Suprapubic skin (tissue), 4 donors: Measurements from ENCODE around the gene DNAH5. TPM values are rescaled to one million over a fixed set of nuclear protein-coding genes. Genes with fewer than 3 reads are reported as not detected.

Experiments
- DNase-seq, 2 donors: peaks; one replicate each; pipeline ENCODE4 v3.0.0-alpha.2; 2019; ENCODE audit warnings: low spot score in 2 of 2
- H3K27ac ChIP-seq: fragments of 200-600 bp; sonication (generic); one replicate; pipeline ENCODE4 v1.5.1; 2019
- H3K27me3 ChIP-seq: fragments of 200-600 bp; sonication (generic); one replicate; pipeline ENCODE4 v1.5.1; 2019
- H3K36me3 ChIP-seq: fragments of 200-600 bp; sonication (generic); one replicate; pipeline ENCODE4 v1.5.1; 2019
- H3K4me1 ChIP-seq: fragments of 200-600 bp; sonication (generic); one replicate; pipeline ENCODE4 v1.5.1; 2019
- H3K4me3 ChIP-seq: fragments of 200-600 bp; sonication (generic); one replicate; pipeline ENCODE4 v1.5.1; 2019; ENCODE audit warnings: mild to moderate bottlenecking
- H3K9me3 ChIP-seq: fragments of 200-600 bp; sonication (generic); one replicate; pipeline ENCODE4 v1.5.1; 2019
- EP300 ChIP-seq: sonication (generic); formaldehyde crosslinking; IDR thresholded peaks from one replicate; pipeline ENCODE4 v1.6.1; 2017; ENCODE audit warnings: antibody characterized with exemption
- POLR2A ChIP-seq, 2 donors: fragments of 450-650 bp; IDR thresholded peaks; one replicate each; pipeline ENCODE4 v1.6.1; 2017; ENCODE audit warnings: antibody characterized with exemption in 2 of 2, mild to moderate bottlenecking in 2 of 2, moderate library complexity in 2 of 2
- POLR2AphosphoS5 ChIP-seq, 3 donors: sonication (generic); formaldehyde crosslinking; IDR thresholded peaks; one replicate each; pipeline ENCODE4 v1.6.1; 2017; ENCODE audit warnings: antibody characterized with exemption in 3 of 3
- WGBS: methylation state at CpG from one replicate; pipeline ENCODE4 v1.1.5; 2018; 5-methylcytosine and 5-hydroxymethylcytosine counted together
- total RNA-seq, 4 donors: library from RNA; depleted of rRNA; stranded (reverse); fragments of >200 nt; gene quantifications; one replicate each; pipeline ENCODE4 v1.1.0, GENCODE V29; 2016
- TF ChIP-seq, protein P1 (sequence below), 2 donors: fragments of 200-600 bp in 1 of 2; fragments of 450-650 bp in 1 of 2; sonication (generic) in 1 of 2; IDR thresholded peaks; one replicate each; pipeline ENCODE4 v1.5.1; 2016 to 2019; ENCODE audit warnings: antibody characterized with exemption in 2 of 2, mild to moderate bottlenecking in 1 of 2, moderate library complexity in 1 of 2

Gene DNAH5
- total RNA-seq, 4 donors from 2014 or later = 0.13 to 0.56 (median 0.18) TPM

GRCh38 chr5:13662626-13663025, 281.9 kb downstream of the DNAH5 start:
- no peaks in the 10 kb centered on the region for H3K36me3 ChIP-seq
- no peaks in the 10 kb centered on the region for H3K4me1 ChIP-seq
- DNase-seq = no peak
- H3K9me3 ChIP-seq = no peaks in the 10 kb centered on the region
- TF ChIP-seq, protein P1, sequence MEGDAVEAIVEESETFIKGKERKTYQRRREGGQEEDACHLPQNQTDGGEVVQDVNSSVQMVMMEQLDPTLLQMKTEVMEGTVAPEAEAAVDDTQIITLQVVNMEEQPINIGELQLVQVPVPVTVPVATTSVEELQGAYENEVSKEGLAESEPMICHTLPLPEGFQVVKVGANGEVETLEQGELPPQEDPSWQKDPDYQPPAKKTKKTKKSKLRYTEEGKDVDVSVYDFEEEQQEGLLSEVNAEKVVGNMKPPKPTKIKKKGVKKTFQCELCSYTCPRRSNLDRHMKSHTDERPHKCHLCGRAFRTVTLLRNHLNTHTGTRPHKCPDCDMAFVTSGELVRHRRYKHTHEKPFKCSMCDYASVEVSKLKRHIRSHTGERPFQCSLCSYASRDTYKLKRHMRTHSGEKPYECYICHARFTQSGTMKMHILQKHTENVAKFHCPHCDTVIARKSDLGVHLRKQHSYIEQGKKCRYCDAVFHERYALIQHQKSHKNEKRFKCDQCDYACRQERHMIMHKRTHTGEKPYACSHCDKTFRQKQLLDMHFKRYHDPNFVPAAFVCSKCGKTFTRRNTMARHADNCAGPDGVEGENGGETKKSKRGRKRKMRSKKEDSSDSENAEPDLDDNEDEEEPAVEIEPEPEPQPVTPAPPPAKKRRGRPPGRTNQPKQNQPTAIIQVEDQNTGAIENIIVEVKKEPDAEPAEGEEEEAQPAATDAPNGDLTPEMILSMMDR (IDR thresholded peaks at IDR 0.05) = no peak
- TF ChIP-seq EP300 (no peak), POLR2A (IDR thresholded peaks at IDR 0.05) (no peak), POLR2AphosphoS5 (IDR thresholded peaks at IDR 0.05) (no peak)
- H3K27me3 ChIP-seq = no peaks in the 10 kb centered on the region
- no peak overlapping the region for H3K27ac ChIP-seq
- no peak overlapping the region for H3K4me3 ChIP-seq

DNA sequence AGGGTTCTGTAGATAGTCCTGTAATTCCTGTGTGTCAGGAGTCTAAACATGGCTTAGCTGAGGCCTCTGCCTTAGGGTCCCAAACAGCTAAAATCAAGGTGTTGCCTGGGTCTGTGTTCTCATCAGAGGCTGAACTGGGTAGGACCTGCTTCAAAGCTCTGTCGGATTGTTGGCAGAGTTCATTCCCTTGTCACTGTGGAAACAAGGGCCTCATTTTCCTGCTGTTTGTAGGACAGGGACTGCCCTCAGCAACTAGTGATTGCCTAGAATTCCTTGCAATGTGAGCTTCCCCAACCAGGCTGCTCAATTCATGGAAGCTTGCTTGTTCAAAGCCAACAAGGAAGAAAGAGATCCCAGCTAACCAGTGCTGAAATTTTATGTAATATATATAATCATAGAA, 283.2 kb downstream of the DNAH5 start:
- DNase-seq = no peak
- 50% methylated on average over 1 of the region's 1 CpG for WGBS
- TF ChIP-seq, protein P1 (IDR thresholded peaks at IDR 0.05) = no peak
- no peak for TF ChIP-seq POLR2AphosphoS5 (IDR thresholded peaks at IDR 0.05)
- no peak for TF ChIP-seq POLR2A (IDR thresholded peaks at IDR 0.05)
- no peak for TF ChIP-seq EP300
- Histone ChIP-seq H3K36me3 (no peaks in the 10 kb centered on the region), H3K9me3 (no peaks in the 10 kb centered on the region), H3K27ac (no peak overlapping the region), H3K4me3 (no peak overlapping the region), H3K27me3 (no peaks in the 10 kb centered on the region), H3K4me1 (no peaks in the 10 kb centered on the region)

DNA sequence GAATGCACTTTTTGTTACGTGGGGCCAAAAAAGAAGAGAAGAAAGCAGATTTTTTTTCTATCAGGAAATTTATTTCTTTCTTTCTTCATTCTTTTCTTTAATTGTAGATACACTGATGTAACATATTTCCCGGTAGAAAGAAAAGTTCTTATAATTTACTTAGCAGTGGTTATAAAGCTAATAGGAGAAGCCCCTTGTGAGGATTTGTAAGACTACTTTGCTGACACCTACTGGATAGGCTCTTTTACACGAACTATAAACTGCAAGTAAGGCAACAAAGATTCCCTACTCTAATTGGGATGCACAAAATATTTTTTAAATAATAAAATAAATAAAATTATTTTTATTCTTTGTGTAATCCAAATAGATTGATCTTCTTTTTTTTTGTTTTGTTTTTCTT, 284.4 kb downstream of the DNAH5 start:
- Histone ChIP-seq H3K36me3 (no peaks in the 10 kb centered on the region), H3K27me3 (no peaks in the 10 kb centered on the region), H3K9me3 (no peaks in the 10 kb centered on the region), H3K4me3 (no peak overlapping the region), H3K27ac (no peak overlapping the region), H3K4me1 (no peaks in the 10 kb centered on the region)
- 54% methylated on average over 3 of the region's 3 CpGs for WGBS
- TF ChIP-seq POLR2A (IDR thresholded peaks at IDR 0.05) (no peak), POLR2AphosphoS5 (IDR thresholded peaks at IDR 0.05) (no peak), EP300 (no peak)
- TF ChIP-seq, protein P1 (IDR thresholded peaks at IDR 0.05) = no peak
- DNase-seq = no peak

- Histone ChIP-seq H3K36me3 (no peaks in the 10 kb centered on the region), H3K9me3 (no peaks in the 10 kb centered on the region), H3K4me1 (no peaks in the 10 kb centered on the region), H3K27ac (no peak overlapping the region), H3K4me3 (no peak overlapping the region), H3K27me3 (no peaks in the 10 kb centered on the region)
- 64% methylated on average over 3 of the region's 3 CpGs for WGBS
- TF ChIP-seq, protein P1 (IDR thresholded peaks at IDR 0.05) = no peak
- TF ChIP-seq POLR2A (IDR thresholded peaks at IDR 0.05) (no peak), POLR2AphosphoS5 (IDR thresholded peaks at IDR 0.05) (no peak), EP300 (no peak)
- no peak for DNase-seq
Measured at GRCh38 chr5:13659391-13659790, 285.1 kb downstream of the DNAH5 start.

GRCh38 chr5:13658761-13659160, 285.7 kb downstream of the DNAH5 start:
- H3K4me1 ChIP-seq = no peaks in the 10 kb centered on the region
- H3K9me3 ChIP-seq = no peaks in the 10 kb centered on the region
- no peak for DNase-seq
- no peak overlapping the region for H3K4me3 ChIP-seq
- no peaks in the 10 kb centered on the region for H3K27me3 ChIP-seq
- H3K27ac ChIP-seq = no peak overlapping the region
- H3K36me3 ChIP-seq = no peaks in the 10 kb centered on the region
- 71% methylated on average over 4 of the region's 4 CpGs for WGBS
- TF ChIP-seq, protein P1 (IDR thresholded peaks at IDR 0.05) = no peak
- TF ChIP-seq POLR2A (IDR thresholded peaks at IDR 0.05) (no peak), POLR2AphosphoS5 (IDR thresholded peaks at IDR 0.05) (no peak), EP300 (no peak)
